ENCODE measurements around the gene MTARC1.

DNA sequence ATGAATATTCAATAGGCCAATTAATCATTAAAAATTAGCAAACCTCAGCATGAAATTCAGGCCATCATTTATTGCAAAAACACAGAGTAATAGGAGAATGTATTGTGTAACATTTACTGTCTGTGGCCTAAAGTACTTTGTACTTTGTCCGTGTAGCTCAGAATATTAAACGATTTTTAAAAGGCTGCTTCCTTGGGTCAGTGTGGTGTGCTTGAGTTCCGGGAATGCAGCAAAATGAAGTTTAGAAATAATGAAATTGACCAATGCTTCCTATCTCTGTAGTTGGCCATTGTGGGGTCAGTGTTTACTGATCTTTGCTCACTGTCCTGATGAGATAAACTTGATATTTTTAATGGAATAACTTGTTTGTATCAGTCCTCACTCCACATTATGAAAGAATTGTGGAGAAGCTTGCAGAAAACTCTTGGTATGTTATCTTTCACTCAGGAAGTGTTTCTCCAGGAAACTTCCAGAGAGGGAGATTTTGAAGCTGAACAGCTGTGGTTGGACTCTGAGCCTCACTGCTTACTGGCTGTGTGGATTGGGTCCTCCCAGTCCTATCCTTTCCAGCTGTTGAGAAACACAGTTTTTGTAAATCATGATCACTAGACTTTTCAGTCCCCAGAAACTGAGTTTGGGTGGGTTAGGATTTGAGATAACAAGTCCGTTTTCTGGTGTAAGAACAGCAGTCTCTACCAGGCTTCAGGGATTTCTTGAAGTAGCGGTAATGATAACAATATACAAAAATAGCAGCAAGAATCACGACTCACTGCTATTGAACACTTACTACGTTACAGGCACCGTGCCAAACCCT, 19.2 kb upstream of the MTARC1 start:
- TF ChIP-seq, protein P1, sequence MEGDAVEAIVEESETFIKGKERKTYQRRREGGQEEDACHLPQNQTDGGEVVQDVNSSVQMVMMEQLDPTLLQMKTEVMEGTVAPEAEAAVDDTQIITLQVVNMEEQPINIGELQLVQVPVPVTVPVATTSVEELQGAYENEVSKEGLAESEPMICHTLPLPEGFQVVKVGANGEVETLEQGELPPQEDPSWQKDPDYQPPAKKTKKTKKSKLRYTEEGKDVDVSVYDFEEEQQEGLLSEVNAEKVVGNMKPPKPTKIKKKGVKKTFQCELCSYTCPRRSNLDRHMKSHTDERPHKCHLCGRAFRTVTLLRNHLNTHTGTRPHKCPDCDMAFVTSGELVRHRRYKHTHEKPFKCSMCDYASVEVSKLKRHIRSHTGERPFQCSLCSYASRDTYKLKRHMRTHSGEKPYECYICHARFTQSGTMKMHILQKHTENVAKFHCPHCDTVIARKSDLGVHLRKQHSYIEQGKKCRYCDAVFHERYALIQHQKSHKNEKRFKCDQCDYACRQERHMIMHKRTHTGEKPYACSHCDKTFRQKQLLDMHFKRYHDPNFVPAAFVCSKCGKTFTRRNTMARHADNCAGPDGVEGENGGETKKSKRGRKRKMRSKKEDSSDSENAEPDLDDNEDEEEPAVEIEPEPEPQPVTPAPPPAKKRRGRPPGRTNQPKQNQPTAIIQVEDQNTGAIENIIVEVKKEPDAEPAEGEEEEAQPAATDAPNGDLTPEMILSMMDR (IDR thresholded peaks at IDR 0.05): no peak
- TF ChIP-seq POLR2A (IDR thresholded peaks at IDR 0.05): no peak
